A204.1 (cell line): Measurements from ENCODE around the gene LRP5.
"Not testable (repeated sequence)": the region's sequence is repeated elsewhere in the genome, so short reads cannot be mapped to it uniquely, and the experiment has no call there.

ENCODE experiments used
- FAIRE-seq: peaks from 2 replicates; lab custom pipeline; 2012; peaks lifted over from hg19 to GRCh38; lab: Jason Lieb, UNC

LRP5 gene

DNA sequence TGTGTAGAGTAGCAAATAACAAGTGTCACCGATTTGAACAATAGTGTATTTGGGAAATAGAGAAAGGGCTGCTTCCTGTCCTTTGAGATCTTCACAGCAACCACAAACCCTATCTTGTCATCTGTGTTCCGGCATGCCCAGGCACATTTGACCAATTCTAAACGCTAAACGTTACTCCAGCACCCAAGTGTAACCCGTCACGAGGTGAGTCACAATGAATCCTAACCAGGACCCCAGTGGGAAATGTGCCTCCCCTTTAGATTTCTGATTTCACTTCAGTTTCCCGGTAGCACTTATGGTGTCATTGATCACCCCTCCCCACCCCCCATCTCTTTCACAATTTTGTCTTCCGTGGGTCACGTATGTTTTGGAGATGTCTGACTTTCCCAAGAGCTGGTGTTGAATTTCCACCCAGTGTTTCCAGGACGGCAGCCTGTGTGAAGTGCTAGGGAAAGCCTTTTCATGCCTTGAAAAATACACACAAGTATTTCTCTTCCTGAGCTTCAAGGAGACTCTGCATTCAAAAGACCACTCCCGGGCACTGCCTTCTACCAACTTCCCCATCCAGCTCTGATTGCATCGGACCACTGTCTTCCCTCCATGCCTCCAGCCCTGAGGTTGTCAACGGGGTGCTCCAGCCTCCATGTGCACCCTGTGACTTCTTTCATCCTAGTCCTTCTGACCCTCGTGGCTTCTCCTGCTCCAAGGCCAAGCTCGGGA, 30.1 kb upstream of the LRP5 start:
- FAIRE-seq = no peak

DNA sequence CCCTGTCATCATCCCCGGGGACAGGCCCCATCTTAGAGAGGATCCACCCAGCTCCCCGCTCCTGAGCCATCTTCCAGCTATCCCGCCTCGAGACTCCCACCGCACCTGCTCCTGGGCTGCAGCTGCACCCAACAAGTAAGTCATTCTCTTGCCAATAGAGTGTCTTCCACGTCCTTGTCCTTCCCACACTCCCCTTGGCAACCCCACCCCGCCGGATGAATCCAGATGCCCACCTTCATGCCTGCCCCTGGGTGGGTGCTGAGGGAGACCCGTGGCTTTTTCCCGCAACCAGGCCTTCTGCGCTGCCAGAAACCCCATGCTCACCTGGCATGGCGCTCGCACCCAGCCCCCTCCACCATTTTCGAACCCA, 29.5 kb upstream of the LRP5 start:
- no peak for FAIRE-seq

DNA sequence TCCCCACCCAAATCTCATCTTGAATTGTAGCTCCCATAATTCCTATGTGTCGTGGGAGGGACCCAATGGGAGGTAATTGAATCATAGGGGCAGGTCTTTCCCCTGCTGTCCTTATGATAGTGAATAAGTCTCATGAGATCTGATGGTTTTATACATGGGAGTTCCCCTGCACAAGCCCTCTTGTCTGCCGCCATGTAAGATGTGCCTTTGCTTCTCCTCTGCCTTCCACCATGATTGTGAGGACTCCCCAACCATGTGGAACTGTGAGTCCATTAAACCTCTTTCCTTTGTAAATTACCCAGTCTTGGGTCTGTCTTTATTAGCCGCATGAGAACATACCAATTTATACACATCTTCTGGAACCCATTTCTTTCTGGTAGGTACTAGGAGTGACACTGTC, 27.8 kb upstream of the LRP5 start:
- not testable (repeated sequence) for FAIRE-seq

DNA sequence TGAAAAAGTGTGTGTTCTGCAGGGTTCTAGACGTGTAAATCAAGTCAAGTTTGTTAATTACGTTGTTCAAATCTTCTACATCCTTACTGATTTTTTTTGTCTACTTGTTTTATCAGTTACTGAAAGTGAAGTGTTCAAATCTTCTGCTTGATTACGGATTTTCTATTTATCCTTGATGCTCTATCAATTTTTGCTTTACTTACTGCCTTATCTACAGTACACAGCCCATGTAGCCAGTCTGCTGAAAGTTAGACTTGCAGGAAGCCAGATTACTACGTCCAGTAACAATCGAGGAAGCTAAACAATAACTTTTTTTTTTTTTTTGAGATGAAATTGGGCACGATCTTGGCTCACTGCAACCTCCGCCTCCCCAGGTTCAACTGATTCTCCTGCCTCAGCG, 25.0 kb upstream of the LRP5 start:
- FAIRE-seq = no peak

DNA sequence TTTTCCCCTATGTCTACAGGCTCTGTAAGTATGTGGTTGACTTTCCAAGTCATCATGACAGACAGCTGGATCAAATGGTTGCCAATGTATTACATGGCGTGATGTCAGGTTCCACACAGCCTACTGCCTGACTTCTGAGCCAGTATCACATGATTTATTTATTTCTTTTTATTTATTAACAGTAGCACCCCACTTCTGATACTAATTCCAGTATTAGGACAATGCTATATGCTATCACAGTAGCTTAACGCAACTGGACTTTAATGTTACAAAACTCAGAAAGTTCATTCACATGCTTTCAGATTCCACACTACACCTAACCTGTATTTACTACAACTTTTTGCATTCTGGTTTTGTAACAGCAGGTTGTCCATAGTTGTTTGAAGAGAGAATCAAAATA, 22.9 kb upstream of the LRP5 start:
- no peak for FAIRE-seq

DNA sequence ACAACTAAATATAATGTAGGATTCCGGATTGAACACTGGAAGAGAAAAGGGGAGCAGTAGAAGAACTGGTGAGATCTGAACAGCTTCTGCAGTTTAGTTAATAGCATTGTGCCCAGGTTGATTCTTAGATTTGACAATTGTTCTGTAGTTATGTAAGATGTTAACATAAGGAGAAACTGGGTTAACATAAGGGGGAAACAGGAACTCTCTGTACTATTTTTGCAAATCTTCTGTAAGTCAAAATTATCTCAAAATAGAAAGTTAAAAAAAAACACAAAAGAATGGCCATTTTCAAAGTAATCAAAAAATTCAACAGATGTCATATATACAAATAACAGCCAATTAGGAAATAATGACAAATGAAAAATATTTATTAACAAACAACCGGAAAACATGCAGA, 18.7 kb upstream of the LRP5 start:
- no peak for FAIRE-seq

DNA sequence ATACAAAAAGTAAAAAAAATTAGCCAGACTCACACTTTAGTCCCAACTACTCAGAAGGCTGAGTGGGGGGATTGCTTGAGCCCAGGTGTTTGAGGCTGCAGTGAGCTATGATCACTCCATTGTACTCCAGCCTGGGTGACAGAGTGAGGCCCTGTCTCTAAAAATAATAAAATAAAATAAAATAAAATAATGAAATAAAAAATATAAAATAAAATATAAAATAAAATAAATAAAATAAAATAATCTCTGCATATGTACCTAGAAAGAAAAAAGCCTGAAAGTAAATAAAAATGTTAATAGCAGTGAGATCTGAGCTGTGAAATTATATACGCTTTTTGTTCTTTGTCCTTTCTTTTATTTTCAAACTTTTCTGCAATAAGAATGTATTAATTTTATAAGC, 17.1 kb upstream of the LRP5 start:
- peak; percentile 47 for FAIRE-seq

DNA sequence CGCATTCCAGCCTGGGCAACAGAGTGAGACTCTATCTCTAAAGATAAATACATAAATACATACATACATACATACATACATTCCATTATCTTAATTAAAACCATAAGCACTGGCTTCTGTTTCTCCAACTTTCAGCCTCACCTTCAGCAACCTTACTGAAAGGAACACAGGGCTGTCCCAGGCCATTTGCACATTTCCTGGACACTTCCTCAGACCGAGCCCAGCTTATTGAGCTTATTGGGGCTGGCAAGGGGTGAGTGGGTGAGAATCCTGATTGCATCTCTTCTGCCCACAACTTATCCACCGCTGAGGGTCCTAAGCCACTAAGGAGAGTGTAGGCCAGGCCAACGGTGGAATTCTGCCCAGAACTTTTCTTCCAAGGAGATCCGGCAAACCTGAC, 16.5 kb upstream of the LRP5 start:
- FAIRE-seq = no peak

DNA sequence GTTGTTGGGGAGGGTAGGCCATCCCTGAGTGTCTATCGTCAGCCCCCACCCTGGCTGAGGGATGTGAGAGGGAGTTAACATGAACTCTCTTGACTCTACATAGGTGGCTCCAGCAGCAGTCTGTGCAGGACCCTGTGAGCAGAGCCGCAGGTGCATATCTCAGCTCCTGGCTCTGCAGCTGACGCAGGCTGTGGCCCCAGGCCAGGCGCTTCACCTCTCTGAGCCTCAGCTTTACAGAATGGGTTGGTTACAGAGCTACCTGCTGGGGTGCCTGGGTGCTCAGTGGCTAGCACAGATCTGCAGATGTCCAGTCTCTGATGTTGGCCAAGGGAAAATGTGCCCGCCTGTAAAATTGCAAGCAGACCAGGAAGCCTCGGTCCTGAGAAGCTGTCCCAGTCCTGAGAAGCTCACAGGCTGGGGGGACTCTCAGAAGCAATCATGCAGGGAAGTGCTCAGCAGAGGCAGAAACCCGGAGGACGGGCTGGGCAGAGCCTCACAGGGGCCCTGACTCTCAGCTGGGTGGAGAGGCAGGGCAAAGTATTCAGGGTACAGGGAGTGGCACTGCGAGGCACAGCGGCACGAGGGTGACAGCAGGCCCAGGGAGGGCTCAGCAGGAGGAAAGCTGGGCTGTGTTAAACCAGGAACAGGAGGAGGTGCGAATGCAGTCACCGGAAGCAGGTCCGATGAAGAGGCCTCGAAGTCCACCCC, 15.9 kb upstream of the LRP5 start:
- no peak for FAIRE-seq

DNA sequence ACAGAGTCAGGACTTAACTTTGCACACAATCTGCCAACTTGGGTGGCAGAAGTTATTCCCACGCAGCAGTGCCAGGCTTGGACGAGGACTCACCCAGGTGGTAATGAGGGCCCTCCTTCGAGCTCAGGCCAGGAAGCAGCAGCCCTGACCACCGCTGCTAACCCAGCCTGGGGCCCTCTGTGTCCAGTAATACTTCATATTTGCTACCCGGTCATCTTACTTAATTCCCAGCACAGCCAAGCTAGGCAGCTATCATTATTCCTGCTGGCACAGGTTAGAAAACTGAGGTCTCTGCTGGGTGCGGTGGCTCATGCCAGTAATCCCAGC, 15.4 kb upstream of the LRP5 start:
- FAIRE-seq = no peak

DNA sequence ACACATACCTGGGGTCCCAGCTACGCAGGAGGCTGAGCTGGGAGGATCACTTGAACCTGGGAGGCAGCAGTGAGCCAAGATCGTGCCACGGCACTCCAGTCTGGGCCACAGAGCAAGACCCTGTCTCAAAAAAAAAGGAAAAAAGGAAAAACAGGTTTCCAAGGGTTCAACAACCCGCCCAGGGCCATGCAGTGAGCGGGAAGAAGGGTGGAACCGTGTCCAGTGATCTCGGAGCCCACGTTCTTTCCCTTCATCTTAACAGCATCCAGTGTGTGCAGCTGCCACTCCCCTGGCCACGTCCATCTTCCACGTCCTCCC, 14.9 kb upstream of the LRP5 start:
- FAIRE-seq = no peak

DNA sequence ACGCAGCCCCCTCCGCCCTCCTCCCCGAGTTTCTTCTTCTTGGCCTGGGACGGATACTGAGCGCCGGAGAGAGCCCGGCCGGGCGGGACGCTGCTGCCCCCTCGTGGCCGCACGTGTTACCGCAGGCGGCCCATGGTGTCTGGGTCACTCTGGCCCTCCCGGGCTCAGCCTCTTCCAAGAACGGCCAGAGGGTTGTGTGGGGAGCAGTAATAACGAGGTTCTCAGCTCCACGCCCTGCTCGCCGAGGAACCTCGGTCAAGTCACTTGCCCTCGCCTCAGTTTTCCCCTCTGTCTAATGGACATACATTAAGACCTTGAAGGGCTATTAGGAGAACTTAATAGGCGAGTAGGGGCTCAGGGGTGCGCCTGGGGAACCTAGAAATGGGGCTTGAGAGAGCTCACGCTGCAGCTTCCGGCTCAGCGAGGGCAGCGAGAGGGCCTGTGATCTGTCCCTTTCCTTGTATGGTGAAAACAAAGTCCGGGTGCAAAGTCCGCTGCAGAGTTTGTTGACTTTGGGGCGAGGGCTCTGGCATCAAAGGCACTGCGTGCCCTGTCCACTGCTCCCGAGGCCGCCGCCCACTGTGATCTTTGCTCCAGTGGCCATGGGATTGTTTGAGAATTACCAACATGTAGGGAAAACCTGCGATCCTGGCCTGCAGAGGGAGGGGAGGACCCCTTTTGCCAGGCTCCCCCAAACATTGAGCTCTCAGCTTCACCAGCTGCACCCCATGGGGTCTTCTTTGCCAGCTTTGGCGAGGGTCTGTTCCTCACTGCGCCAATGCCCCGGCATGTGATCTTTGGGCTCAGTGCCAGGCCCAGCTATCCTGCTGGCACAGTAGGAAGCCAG, 14.4 kb upstream of the LRP5 start:
- FAIRE-seq = no peak

DNA sequence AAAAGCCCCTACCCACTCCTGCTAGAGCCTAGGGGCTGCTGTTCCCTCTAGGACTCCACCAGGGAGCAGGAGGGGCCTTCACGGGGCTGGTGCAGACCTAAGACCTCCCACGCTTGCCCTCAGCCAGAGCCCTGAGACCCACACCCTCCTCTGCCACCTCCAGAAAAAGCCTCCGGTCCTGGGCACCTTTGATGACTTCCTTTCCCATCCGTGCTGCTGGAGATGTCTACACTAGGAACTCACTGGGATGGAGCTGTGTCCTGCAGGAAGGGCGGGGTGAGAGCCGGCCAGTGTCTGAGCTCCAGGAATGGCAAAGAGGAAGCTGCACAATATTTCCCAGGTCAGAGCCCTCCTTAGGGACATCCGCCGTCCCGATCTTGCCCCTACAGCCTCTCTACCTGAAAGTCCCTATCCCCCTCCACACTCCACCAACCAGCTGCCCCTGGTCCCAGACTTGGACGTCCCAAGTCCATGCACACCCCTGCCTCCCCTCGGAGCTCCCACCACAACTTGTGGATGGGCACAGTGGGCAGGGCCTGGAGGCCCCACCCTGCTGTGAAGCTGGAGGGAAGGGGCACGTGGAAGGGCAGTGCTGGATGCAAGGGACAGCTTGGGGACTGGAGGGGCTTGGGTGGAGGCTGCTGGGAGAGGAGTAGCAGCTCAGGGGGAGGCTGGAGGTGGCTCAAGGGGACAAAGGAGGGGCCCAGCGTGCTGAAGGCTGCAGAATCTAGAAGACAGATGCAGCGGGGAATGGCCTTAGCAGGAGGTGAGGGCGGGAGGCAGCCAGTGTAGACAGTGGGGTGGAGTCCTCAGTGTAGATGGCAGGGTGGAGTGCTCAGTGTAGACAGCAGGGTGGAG, 13.5 kb upstream of the LRP5 start:
- no peak for FAIRE-seq

DNA sequence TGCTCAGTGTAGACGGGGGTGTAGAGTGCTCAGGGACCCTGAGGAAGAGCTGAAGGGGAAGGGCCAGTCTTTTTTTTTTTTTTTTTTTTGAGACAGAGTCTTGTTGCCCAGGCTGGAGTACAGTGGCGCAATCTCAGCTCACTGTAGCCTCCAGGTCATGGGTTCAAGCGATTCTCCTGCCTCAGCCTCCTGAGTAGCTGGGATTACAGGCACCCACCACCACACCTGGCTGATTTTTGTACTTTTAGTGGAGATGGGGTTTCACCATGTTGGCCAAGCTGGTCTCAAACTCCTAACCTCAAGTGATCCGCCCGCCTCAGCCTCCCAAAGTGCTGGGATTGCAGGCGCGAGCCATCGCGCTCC, 12.9 kb upstream of the LRP5 start:
- not testable (repeated sequence) for FAIRE-seq

DNA sequence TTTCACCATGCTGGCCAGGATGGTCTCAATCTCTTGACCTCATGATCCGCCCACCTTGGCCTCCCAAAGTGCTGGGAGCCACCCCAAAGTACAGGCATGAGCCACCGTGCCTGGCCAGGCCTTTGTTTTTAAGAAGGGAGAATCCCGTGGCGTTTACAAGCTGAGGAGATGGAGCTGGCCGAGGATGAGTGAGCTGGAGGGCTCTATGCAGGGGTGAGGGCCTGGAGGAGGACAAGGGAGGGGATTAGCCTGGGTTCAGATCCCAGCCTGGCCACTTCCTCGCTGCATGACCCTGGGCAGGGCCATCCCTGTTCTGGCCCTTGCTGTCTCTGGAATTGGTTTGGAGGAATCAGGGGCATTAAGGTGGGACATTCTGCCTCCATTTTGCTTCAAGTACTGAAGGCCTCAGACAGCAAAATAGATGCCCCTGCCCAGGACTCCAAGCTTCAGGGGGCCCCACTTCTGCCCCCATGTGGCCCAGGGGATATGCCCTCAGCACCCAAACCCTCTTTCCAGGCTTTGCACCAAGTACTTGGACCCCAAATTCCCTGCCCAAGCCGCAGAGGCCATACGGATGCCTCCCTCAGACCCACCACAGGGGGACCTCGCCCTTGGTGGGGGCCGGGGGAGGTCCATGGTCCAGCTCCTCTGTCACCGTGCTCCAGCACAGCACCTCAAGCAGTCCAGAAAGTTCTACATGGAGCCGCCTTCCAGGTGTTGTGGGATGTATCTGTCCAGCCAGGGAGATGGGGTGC, 12.1 kb upstream of the LRP5 start:
- FAIRE-seq = no peak

DNA sequence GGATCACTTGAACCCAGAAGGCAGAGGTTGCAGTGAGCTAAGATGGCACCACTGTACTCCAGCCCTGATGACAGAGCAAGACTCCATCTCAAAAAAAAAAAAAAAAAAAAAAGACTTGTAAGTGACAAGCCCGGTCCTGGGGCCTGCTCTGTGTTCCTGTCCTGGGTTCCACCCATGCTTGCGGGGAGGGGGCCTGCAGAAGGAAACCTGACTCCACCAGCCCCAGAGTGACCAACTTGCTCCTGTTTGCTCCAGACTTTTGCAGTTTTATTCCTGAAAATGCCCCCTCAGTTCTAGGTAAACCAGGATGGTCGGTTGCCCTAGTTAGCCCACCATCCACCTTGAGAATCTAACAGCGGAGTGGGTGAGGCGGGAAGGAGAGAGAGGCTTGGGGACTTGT, 10.1 kb upstream of the LRP5 start:
- FAIRE-seq = no peak

DNA sequence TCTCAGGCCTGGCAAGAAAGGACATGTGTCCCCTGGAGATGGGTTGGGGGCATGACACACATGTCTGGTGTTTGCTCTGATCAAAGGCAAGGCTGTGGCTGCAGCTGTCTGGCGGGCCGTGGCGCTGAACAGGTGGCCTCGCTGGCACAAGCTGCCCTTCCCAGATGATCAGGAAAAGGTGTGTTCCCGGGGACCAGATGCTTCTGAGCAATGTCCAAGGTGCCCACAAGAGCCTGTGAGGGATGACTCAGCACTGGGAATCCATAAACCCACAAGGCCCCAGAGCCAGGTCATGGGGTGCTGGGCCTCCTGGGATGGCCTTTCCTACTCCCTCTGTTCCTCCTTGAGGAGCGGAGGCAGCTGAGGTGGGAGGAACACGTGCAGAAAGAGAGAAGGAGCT, 9.7 kb upstream of the LRP5 start:
- no peak for FAIRE-seq

DNA sequence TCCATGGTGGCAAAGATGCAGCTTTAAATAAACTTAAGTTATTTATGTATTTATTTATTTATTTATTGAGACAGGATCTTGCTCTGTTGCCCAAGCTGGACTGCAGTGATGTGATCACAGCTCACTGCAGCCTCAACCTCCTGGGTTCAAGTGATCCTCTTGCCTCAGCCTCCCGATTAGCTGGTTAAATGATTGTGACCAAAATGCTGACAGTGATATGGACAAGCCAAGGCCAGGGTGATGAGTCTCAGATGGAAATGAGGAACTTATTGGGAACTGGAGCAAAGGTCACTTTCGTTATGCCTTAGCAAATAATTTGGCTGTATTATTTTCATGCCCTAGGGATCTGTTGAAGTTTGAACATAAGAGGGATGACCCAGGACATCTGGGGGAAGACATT, 9.3 kb upstream of the LRP5 start:
- FAIRE-seq = no peak

DNA sequence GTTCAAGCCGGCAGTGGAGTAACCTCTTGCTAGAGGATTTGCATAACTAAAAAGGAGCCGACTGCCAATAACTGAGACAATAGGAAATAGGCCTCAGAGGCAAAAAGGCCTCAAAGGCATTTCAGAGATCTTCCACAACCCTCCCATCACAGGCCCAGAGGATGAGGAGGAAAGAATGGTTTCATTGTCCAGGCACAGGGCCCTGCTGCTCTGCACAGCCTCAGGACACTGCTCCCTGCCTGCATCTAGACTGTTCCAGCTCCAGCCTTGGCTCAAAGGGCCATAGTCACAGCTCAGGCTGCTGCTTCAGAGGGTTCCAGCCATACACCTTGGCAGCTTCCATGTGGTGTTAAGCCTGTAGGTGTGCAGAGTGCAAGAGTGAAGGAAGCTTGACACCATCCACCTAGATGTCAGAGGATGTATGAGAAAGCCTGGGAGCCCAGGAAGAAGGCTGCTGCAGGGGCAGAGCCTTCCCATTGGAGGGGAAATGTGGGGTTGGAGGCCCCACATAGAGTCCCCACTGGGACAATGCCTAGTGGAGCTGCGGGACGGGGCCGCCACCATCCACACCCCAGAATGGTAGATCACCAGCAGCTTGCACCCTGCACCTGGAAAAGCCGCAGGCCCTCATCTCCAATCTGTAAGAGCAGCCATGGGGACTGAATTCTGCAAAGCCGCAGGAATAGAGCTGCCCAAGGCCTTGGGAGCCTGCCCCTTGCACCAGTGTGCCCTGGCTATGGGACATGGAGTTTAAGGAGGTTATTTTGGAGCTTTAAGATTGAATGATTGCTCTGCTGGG, 8.2 kb upstream of the LRP5 start:
- no peak for FAIRE-seq

DNA sequence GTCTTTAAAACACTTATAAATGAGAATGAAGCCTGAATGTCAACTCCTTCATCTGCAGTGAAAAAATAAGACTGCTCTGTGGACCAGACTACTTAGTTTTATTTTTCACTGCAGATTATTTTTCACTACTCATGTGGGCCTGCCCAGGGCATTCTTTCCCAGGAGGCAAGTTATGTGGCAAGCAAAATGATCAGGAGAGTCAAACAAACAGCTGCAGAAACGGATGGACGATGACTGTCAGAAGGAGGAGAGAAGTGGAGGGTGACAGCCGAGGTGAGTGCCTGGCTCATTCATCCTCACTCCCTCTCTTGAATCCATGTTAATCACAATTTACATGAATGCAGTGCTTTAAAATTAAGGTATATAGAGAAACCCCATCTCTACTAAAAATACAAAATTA, 5.8 kb upstream of the LRP5 start:
- no peak for FAIRE-seq

DNA sequence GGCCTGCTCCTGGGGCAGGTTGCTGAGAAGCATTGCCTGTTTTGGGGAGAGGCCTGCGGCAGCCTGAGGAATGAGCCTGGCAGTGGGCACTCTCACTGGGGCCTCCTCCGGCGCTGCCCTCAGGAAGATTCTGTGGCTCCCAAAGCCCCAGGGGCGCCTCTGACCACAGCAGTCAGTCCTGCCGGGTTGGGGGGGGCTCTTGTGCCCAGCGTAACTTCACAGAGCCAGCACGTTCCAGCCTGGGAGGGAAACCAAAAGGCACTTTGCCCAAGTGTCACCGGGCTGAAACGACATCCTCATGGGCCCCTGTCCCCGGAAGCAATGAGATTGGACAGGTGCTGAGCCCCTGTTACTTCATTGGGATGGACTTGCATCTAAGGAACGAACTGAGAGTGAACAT, 4.3 kb upstream of the LRP5 start:
- no peak for FAIRE-seq
